Cardiac fibroblast (primary cell): Measurements from ENCODE around the gene E2F8.

Source experiments
- DNase-seq, 2 donors: peaks; one replicate each; pipeline versions ENCODE4 v3.0.0 to v3.0.0-alpha.2; 2010; ENCODE audit warnings: low read depth in 2 of 2
- H3K4me3 ChIP-seq, 2 donors: replicated peaks in 1 of 2; 1 replicate in 1 of 2; 2 replicates in 1 of 2; pipeline ENCODE4 v1.5.1; 2011; ENCODE audit warnings: low read depth in 2 of 2, low read length in 2 of 2, mild to moderate bottlenecking in 2 of 2, moderate library complexity in 1 of 2
- TF ChIP-seq, protein P1 (sequence below): IDR thresholded peaks from one replicate; pipeline ENCODE4 v1.5.1; 2011; ENCODE audit warnings: low read depth, mild to moderate bottlenecking, low read length, inconsistent platforms

The E2F8 gene

GRCh38 chr11:19252394-19253152, 11.8 kb upstream of the E2F8 start:
- TF ChIP-seq, protein P1, sequence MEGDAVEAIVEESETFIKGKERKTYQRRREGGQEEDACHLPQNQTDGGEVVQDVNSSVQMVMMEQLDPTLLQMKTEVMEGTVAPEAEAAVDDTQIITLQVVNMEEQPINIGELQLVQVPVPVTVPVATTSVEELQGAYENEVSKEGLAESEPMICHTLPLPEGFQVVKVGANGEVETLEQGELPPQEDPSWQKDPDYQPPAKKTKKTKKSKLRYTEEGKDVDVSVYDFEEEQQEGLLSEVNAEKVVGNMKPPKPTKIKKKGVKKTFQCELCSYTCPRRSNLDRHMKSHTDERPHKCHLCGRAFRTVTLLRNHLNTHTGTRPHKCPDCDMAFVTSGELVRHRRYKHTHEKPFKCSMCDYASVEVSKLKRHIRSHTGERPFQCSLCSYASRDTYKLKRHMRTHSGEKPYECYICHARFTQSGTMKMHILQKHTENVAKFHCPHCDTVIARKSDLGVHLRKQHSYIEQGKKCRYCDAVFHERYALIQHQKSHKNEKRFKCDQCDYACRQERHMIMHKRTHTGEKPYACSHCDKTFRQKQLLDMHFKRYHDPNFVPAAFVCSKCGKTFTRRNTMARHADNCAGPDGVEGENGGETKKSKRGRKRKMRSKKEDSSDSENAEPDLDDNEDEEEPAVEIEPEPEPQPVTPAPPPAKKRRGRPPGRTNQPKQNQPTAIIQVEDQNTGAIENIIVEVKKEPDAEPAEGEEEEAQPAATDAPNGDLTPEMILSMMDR, result no peak
- DNase-seq, result no peak
- no peak overlapping the region for H3K4me3 ChIP-seq

- no peak for DNase-seq
- no peak overlapping the region for H3K4me3 ChIP-seq
- TF ChIP-seq, protein P1, result no peak
Observed at GRCh38 chr11:19251577-19251976, 10.8 kb upstream of the E2F8 start.

DNA sequence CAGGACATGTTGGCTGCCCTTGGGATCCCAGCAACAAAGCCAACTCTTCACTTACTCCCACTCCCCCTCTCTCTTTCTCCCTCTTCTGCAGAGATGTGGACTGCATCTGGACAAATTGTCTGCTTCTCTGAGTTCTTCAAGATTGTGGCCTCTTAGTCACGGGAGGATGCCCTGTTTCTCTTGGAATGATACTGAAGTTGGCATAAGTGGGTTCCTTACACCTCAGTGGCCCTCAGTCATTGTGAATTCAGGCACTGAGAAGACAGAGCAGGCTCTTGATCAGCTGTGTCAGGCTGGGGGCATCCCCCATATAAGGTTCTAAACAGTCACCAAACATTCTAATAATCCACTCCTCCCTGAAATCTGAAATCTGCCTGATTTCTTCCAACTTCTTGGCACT, 6.1 kb upstream of the E2F8 start:
- no peak overlapping the region for H3K4me3 ChIP-seq
- DNase-seq, result no peak
- TF ChIP-seq, protein P1, result no peak

GRCh38 chr11:19245351-19245750, 4.6 kb upstream of the E2F8 start:
- H3K4me3 ChIP-seq, result no peak overlapping the region
- no peak for DNase-seq

DNA sequence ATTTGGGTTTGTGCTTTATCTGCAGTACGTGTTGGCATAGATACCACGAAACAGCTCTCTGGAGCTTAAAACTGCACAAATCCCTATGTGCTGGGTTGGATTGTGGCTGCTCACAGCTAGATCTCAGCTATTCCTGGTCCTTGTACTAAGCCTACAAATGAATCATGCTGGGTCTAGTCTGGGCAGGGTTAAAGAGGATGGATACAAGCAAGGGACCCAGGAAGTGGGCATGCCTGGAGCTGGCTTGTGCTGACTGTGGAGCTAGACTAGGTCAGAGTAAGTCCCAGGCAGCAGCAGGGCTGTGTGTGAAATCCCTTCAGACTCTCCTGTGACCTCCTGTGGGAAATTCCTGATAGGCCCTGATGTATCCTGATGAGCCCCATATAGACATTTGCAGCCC, 3.9 kb upstream of the E2F8 start:
- no peak overlapping the region for H3K4me3 ChIP-seq
- TF ChIP-seq, protein P1, result no peak
- DNase-seq, result no peak

More at GRCh38 chr11:19245351-19245750, 4.6 kb upstream of the E2F8 start:
- TF ChIP-seq, protein P1, result no peak

GRCh38 chr11:19244084-19244483, 3.3 kb upstream of the E2F8 start:
- TF ChIP-seq, protein P1, result no peak
- H3K4me3 ChIP-seq, result no peak overlapping the region
- peak; percentile 54 to 67 for DNase-seq

GRCh38 chr11:19243613-19244012, 2.9 kb upstream of the E2F8 start:
- DNase-seq, result no peak
- H3K4me3 ChIP-seq, result no peak overlapping the region
- TF ChIP-seq, protein P1, result no peak
